ENCODE results near the gene CRYZL1. TPM values are rescaled to one million over a fixed set of nuclear protein-coding genes. Genes with fewer than 3 reads are reported as not detected.

The CRYZL1 gene
- polyA plus RNA-seq, 3 donors = 25.9 to 30.6 (median 26.1) TPM

DNA sequence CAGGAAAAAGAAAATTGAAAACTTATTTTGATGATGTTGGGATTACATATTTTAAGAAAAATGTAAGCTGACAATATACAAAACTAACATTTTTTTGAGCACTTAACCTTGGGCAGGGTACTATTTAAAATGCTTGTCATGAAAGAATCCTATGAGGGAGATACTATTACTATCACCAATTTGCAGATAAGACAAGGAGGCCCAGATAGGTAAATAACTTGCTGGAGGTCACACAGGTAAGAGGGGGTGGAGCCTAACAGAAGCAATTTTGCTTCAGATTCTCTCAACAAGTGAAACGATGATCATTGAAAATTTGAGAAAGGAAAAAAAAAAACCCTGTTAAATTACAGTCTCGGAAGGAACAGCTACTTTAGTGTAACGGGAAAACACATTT is 100.8 kb downstream of the CRYZL1 start:
- peaks cover 81% of the 10 kb centered on the region for H3K79me2 ChIP-seq (ENCODE audit: insufficient read depth, low read length)
- peaks cover 25 to 36% of the 10 kb centered on the region in 2 donors for H3K4me1 ChIP-seq (ENCODE audit: control insufficient read depth in 1 of 2, insufficient read depth in 2 of 2, low read length in 2 of 2)
- H4K20me1 ChIP-seq (ENCODE audit: insufficient read depth, low read length) = peaks cover 27% of the 10 kb centered on the region
- TF ChIP-seq, protein P1, sequence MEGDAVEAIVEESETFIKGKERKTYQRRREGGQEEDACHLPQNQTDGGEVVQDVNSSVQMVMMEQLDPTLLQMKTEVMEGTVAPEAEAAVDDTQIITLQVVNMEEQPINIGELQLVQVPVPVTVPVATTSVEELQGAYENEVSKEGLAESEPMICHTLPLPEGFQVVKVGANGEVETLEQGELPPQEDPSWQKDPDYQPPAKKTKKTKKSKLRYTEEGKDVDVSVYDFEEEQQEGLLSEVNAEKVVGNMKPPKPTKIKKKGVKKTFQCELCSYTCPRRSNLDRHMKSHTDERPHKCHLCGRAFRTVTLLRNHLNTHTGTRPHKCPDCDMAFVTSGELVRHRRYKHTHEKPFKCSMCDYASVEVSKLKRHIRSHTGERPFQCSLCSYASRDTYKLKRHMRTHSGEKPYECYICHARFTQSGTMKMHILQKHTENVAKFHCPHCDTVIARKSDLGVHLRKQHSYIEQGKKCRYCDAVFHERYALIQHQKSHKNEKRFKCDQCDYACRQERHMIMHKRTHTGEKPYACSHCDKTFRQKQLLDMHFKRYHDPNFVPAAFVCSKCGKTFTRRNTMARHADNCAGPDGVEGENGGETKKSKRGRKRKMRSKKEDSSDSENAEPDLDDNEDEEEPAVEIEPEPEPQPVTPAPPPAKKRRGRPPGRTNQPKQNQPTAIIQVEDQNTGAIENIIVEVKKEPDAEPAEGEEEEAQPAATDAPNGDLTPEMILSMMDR (IDR thresholded peaks at IDR 0.05) = no peak
- Mint-ChIP-seq H3K36me3 (peaks cover 27 to 30% of the 10 kb centered on the region in 2 donors), H3K27ac (peak overlapping the region in 4 of 7 donors; percentile 57 to 100 (median 79)), H3K4me3 (peak overlapping the region in 1 of 2 donors; percentile 0), H3K4me1 (peaks cover 32% of the 10 kb centered on the region), H3K9me3 (peaks cover 0 to 2% (median 0%) of the 10 kb centered on the region in 7 donors), H3K27me3 (ENCODE audit: low read depth in 3 of 3) (no peaks in the 10 kb centered on the region)
- WGBS (ENCODE audit: insufficient coverage) = no CpG with 5 or more reads among the region's 3 CpGs
- H3K4me3 ChIP-seq (replicated peaks in 1 of 3; ENCODE audit: low read depth in 2 of 3, low read length in 3 of 3) = no peak overlapping the region
- peak overlapping the region in 1 of 2 donors; percentile 98 for H3K27ac ChIP-seq (ENCODE audit: low read depth in 1 of 2, low read length in 2 of 2)
- no peaks in the 10 kb centered on the region for H3K27me3 ChIP-seq (ENCODE audit: control insufficient read depth in 2 of 2, insufficient read depth in 2 of 2, low read length in 2 of 2)
- H3K9ac ChIP-seq (ENCODE audit: insufficient read depth, low read length, poor library complexity, severe bottlenecking) = no peak overlapping the region
- H3K9me3 ChIP-seq (replicated peaks in 1 of 2; ENCODE audit: control insufficient read depth in 1 of 2, insufficient read depth in 1 of 2, low read length in 2 of 2) = no peaks in the 10 kb centered on the region
- peaks cover 7 to 37% of the 10 kb centered on the region in 2 donors for H3K36me3 ChIP-seq (replicated peaks in 1 of 2; ENCODE audit: control insufficient read depth in 1 of 2, insufficient read depth in 2 of 2, low read length in 2 of 2)
- H2AFZ ChIP-seq (ENCODE audit: insufficient read depth, low read depth, low read length, poor library complexity, severe bottlenecking) = no peak overlapping the region
- H3K4me2 ChIP-seq (replicated peaks; ENCODE audit: extremely low read depth, low read length, poor library complexity, severe bottlenecking) = peak overlapping the region; percentile 79
- intact Hi-C loops (cut with micrococcal nuclease) = loop anchor here (5.0 to 10.0 kb wide), 4 partner anchors 47 to 768 kb away; partner anchors contain the start of genes CRYZL1 (in 1 of the 2), DONSON (in 1 of the 2), ITSN1 (in 1 of the 2) and PAXBP1 (in 1 of the 2)
- DNase-seq = no peak

DNA sequence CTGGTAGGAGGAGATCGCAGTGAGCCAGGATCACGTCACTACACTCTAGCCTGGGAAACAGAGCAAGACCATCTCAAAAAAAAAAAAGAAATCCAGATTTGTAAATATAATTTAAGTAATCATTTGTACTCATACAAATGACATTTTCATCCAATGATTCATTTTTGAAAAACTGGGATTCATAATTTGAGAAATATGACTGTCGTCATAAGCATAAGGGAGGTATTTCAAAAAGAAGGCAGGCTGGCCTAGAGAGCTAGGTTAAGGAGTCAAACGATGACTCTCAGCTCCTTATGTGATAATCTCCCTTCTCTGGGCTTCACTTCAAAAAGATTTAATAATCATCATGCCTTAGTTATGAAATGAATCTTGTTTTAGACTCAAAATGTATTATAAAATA is 101.9 kb downstream of the CRYZL1 start:
- peaks cover 0 to 2% (median 0%) of the 10 kb centered on the region in 7 donors for H3K9me3 Mint-ChIP-seq
- Histone ChIP-seq H4K20me1 (ENCODE audit: insufficient read depth, low read length) (peaks cover 16% of the 10 kb centered on the region), H3K4me3 (replicated peaks in 1 of 3; ENCODE audit: low read depth in 2 of 3, low read length in 3 of 3) (no peak overlapping the region), H3K79me2 (ENCODE audit: insufficient read depth, low read length) (peaks cover 70% of the 10 kb centered on the region), H3K4me2 (replicated peaks; ENCODE audit: extremely low read depth, low read length, poor library complexity, severe bottlenecking) (no peak overlapping the region), H3K4me1 (ENCODE audit: control insufficient read depth in 1 of 2, insufficient read depth in 2 of 2, low read length in 2 of 2) (peaks cover 17 to 25% of the 10 kb centered on the region in 2 donors), H3K27ac (ENCODE audit: low read depth in 1 of 2, low read length in 2 of 2) (no peak overlapping the region), H3K27me3 (ENCODE audit: control insufficient read depth in 2 of 2, insufficient read depth in 2 of 2, low read length in 2 of 2) (no peaks in the 10 kb centered on the region), H2AFZ (ENCODE audit: insufficient read depth, low read depth, low read length, poor library complexity, severe bottlenecking) (no peak overlapping the region), H3K9ac (ENCODE audit: insufficient read depth, low read length, poor library complexity, severe bottlenecking) (no peak overlapping the region), H3K9me3 (replicated peaks in 1 of 2; ENCODE audit: control insufficient read depth in 1 of 2, insufficient read depth in 1 of 2, low read length in 2 of 2) (no peaks in the 10 kb centered on the region), H3K36me3 (replicated peaks in 1 of 2; ENCODE audit: control insufficient read depth in 1 of 2, insufficient read depth in 2 of 2, low read length in 2 of 2) (peaks cover 7 to 48% of the 10 kb centered on the region in 2 donors)
- no peak for DNase-seq
- H3K36me3 Mint-ChIP-seq = peaks cover 34 to 38% of the 10 kb centered on the region in 2 donors
- WGBS (ENCODE audit: insufficient coverage) = no CpG with 5 or more reads among the region's 4 CpGs
- TF ChIP-seq, protein P1 (IDR thresholded peaks at IDR 0.05) = no peak
- peak overlapping the region in 1 of 7 donors; percentile 66 for H3K27ac Mint-ChIP-seq
- intact Hi-C loops (cut with micrococcal nuclease) = loop anchor here (5.0 to 10.0 kb wide), 4 partner anchors 48 to 767 kb away; partner anchors contain the start of genes CRYZL1 (in 1 of the 2), DONSON (in 1 of the 2), ITSN1 (in 1 of the 2) and PAXBP1 (in 1 of the 2)
- H3K27me3 Mint-ChIP-seq (ENCODE audit: low read depth in 3 of 3) = no peaks in the 10 kb centered on the region
- H3K4me1 Mint-ChIP-seq = peaks cover 23% of the 10 kb centered on the region
- H3K4me3 Mint-ChIP-seq = no peak overlapping the region

Other genes starting within 250 kb of the CRYZL1 start
- 100 to 1,000 TPM; 204 to 324 (median 260) TPM for gene IFNGR2, start 238.3 kb downstream of the CRYZL1 start, polyA plus RNA-seq
- 10 to 100 TPM; 33.8 to 43.0 (median 38.2) TPM for gene TMEM50B, start 161.8 kb downstream of the CRYZL1 start, polyA plus RNA-seq
- gene DNAJC28, start 150.0 kb downstream of the CRYZL1 start, polyA plus RNA-seq = 1 to 10 TPM in 1 of 3 donors, under 1 TPM in 2; 0.21 to 1.1 (median 0.26) TPM
- 10 to 100 TPM in 2 of 3 donors, 1 to 10 TPM in 1; 7.4 to 28.6 (median 26.1) TPM for gene GART, start 99.6 kb downstream of the CRYZL1 start, polyA plus RNA-seq
- gene SON, start 98.7 kb downstream of the CRYZL1 start, polyA plus RNA-seq = 100 to 1,000 TPM in 2 of 3 donors, 10 to 100 TPM in 1; 66.4 to 269 (median 184) TPM
- 1 to 10 TPM in 2 of 3 donors, under 1 TPM in 1; 0.94 to 8.6 (median 1.5) TPM for gene DONSON, start 53.1 kb downstream of the CRYZL1 start, polyA plus RNA-seq
- 10 to 100 TPM in 1 of 3 donors, 1 to 10 TPM in 2; 4.7 to 10.3 (median 5.1) TPM for gene ITSN1, start 760 bp upstream of the CRYZL1 start, polyA plus RNA-seq